NCI-H524 (cell line): Measurements from ENCODE around the gene VSTM4.

ENCODE experiments used
- DNase-seq, 2 experiments: peaks; one replicate each; lab custom pipeline; 2025; lab: John Stamatoyannopoulos, UW

VSTM4 gene

GRCh38 chr10:49070701-49071100, 44.6 kb downstream of the VSTM4 start:
- DNase-seq, result no peak

GRCh38 chr10:49068672-49069217, 46.6 kb downstream of the VSTM4 start:
- DNase-seq, result no peak

GRCh38 chr10:49068209-49068608, 47.1 kb downstream of the VSTM4 start:
- no peak for DNase-seq

GRCh38 chr10:49066944-49067730, 48.2 kb downstream of the VSTM4 start:
- no peak for DNase-seq

GRCh38 chr10:49062229-49062628, 53.1 kb downstream of the VSTM4 start:
- DNase-seq, result no peak

GRCh38 chr10:49061667-49062066, 53.7 kb downstream of the VSTM4 start:
- DNase-seq, result no peak

- no peak for DNase-seq
Measured at GRCh38 chr10:49058463-49059255, 56.7 kb downstream of the VSTM4 start.

GRCh38 chr10:49057231-49057880, 58.0 kb downstream of the VSTM4 start:
- DNase-seq, result no peak

- no peak for DNase-seq
Measured at GRCh38 chr10:49056356-49056755, 59.0 kb downstream of the VSTM4 start.

- DNase-seq, result no peak
Measured at GRCh38 chr10:49055221-49055849, 60.0 kb downstream of the VSTM4 start.

GRCh38 chr10:49054753-49055152, 60.6 kb downstream of the VSTM4 start:
- no peak for DNase-seq

- DNase-seq, result no peak
Measured at GRCh38 chr10:49053998-49054692, 61.2 kb downstream of the VSTM4 start.

GRCh38 chr10:49053053-49053997, 62.0 kb downstream of the VSTM4 start:
- DNase-seq, result no peak

- DNase-seq, result no peak
Measured at GRCh38 chr10:49052069-49052468, 63.3 kb downstream of the VSTM4 start.

- DNase-seq, result no peak
Measured at GRCh38 chr10:49050906-49051305, 64.4 kb downstream of the VSTM4 start.

- DNase-seq, result no peak
Measured at GRCh38 chr10:49050366-49050765, 65.0 kb downstream of the VSTM4 start.

GRCh38 chr10:49049660-49050059, 65.7 kb downstream of the VSTM4 start:
- DNase-seq, result no peak

- no peak for DNase-seq
Measured at GRCh38 chr10:49047128-49047639, 68.1 kb downstream of the VSTM4 start.

GRCh38 chr10:49044293-49045193, 70.8 kb downstream of the VSTM4 start:
- no peak for DNase-seq
